ENCODE data around the gene COL1A1. TPM values are rescaled to one million over a fixed set of nuclear protein-coding genes. Genes with fewer than 3 reads are reported as not detected.

The COL1A1 gene
- total RNA-seq, 4 donors from 2014 or later: 20.7 to 123 (median 41.5) TPM

GRCh38 chr17:50192144-50192617, 9.2 kb downstream of the COL1A1 start:
- no peak overlapping the region for H3K4me3 ChIP-seq
- no peaks in the 10 kb centered on the region for H3K9me3 ChIP-seq
- peaks cover 0 to 59% (median 37%) of the 10 kb centered on the region in 4 donors for H3K4me1 ChIP-seq
- 83% methylated on average over 4 of the region's 4 CpGs for WGBS
- intact Hi-C loops (cut with DNase I): no loop called here
- DNase-seq (ENCODE audit: extremely low spot score): no peak
- peaks cover 68 to 100% (median 99%) of the 10 kb centered on the region in 4 donors for H3K36me3 ChIP-seq
- peak overlapping the region in 1 of 4 donors; percentile 42 for H3K27ac ChIP-seq (replicated peaks in 1 of 4)
- H3K27me3 ChIP-seq: no peaks in the 10 kb centered on the region
- TF ChIP-seq EP300 (IDR thresholded peaks at IDR 0.05) (no peak), POLR2A (IDR thresholded peaks at IDR 0.05; ENCODE audit: low read depth) (no peak), POLR2AphosphoS5 (IDR thresholded peaks at IDR 0.05) (no peak)
- TF ChIP-seq, protein P1, sequence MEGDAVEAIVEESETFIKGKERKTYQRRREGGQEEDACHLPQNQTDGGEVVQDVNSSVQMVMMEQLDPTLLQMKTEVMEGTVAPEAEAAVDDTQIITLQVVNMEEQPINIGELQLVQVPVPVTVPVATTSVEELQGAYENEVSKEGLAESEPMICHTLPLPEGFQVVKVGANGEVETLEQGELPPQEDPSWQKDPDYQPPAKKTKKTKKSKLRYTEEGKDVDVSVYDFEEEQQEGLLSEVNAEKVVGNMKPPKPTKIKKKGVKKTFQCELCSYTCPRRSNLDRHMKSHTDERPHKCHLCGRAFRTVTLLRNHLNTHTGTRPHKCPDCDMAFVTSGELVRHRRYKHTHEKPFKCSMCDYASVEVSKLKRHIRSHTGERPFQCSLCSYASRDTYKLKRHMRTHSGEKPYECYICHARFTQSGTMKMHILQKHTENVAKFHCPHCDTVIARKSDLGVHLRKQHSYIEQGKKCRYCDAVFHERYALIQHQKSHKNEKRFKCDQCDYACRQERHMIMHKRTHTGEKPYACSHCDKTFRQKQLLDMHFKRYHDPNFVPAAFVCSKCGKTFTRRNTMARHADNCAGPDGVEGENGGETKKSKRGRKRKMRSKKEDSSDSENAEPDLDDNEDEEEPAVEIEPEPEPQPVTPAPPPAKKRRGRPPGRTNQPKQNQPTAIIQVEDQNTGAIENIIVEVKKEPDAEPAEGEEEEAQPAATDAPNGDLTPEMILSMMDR (IDR thresholded peaks at IDR 0.05): no peak

- H3K4me1 ChIP-seq: peaks cover 0 to 55% (median 33%) of the 10 kb centered on the region in 4 donors
- intact Hi-C loops (cut with DNase I): no loop called here
- peak overlapping the region in 1 of 4 donors; percentile 42 for H3K27ac ChIP-seq (replicated peaks in 1 of 4)
- TF ChIP-seq, protein P1 (IDR thresholded peaks at IDR 0.05): no peak
- TF ChIP-seq POLR2A (IDR thresholded peaks at IDR 0.05; ENCODE audit: low read depth): no peak
- no peak for TF ChIP-seq EP300 (IDR thresholded peaks at IDR 0.05)
- TF ChIP-seq POLR2AphosphoS5 (IDR thresholded peaks at IDR 0.05): no peak
- H3K9me3 ChIP-seq: no peaks in the 10 kb centered on the region
- peaks cover 74 to 100% (median 99%) of the 10 kb centered on the region in 4 donors for H3K36me3 ChIP-seq
- 73% methylated on average over 14 of the region's 21 CpGs for WGBS
- no peak overlapping the region for H3K4me3 ChIP-seq
- no peak for DNase-seq (ENCODE audit: extremely low spot score)
- H3K27me3 ChIP-seq: no peaks in the 10 kb centered on the region
Measured at GRCh38 chr17:50191359-50192143, 9.9 kb downstream of the COL1A1 start.

DNA sequence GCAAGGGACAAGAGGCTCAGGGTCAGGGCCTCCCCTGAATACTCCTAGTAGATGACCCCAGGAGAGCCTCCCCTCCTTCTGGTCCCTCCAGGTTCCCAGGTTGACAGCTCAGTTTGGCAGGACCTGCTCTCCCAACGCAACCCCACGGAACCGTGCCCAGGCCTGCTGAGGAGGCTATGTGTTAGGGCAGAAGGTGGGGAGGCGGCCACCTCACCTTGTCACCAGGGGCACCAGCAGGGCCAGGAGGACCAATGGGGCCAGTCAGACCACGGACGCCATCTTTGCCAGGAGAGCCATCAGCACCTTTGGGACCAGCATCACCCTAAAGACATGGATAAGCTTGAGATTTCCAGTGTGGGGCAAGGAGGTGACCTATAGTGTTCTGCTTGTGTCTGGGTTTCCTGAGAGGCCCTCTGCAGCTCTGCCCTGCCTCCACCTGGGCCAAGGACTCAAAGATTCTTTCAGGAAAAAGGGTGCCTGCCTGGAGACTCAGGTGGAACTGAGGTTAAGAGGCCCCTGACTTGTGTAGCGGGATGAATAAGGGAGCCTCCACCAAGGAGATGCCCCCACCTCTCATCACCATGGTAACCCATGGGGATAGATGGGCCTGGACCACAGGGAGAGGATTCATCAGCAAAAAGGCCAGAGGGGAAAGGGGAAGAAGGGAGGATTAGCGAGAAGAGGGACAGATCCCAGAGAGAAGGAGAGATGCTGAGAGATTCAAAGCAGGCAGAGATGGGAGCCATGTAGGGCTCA, 10.7 kb downstream of the COL1A1 start:
- intact Hi-C loops (cut with DNase I): no loop called here

DNA sequence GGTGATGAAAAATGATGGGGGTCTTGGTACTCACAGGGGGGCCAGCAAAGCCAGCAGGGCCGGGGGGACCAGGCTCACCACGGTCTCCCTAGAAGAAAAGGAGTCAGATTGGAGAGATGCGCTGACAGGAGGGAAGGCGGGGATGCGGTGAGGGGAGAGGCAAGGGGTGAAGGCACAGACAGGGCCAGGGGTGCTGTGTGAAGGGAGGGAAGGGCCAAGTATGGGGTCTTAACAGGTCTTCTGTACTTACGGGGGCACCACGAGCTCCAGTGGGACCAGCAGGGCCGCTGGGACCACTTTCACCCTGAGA, 11.2 kb downstream of the COL1A1 start:
- H3K27ac ChIP-seq (replicated peaks in 1 of 4): peak overlapping the region in 2 of 4 donors; percentile 14 to 39
- H3K4me3 ChIP-seq: no peak overlapping the region
- H3K36me3 ChIP-seq: peaks cover 75 to 100% (median 99%) of the 10 kb centered on the region in 4 donors
- 81% methylated on average over 8 of the region's 8 CpGs for WGBS
- H3K4me1 ChIP-seq: peaks cover 0 to 55% (median 31%) of the 10 kb centered on the region in 4 donors
- no peaks in the 10 kb centered on the region for H3K9me3 ChIP-seq
- H3K27me3 ChIP-seq: no peaks in the 10 kb centered on the region
- intact Hi-C loops (cut with DNase I): no loop called here
- DNase-seq (ENCODE audit: extremely low spot score): no peak
- TF ChIP-seq POLR2A (IDR thresholded peaks at IDR 0.05; ENCODE audit: low read depth) (no peak), POLR2AphosphoS5 (IDR thresholded peaks at IDR 0.05) (no peak), EP300 (IDR thresholded peaks at IDR 0.05) (no peak)
- TF ChIP-seq, protein P1 (IDR thresholded peaks at IDR 0.05): no peak

More for the DNA sequence above, 10.7 kb downstream of the COL1A1 start:
- peak overlapping the region in 2 of 4 donors; percentile 14 to 39 for H3K27ac ChIP-seq (replicated peaks in 1 of 4)
- no peaks in the 10 kb centered on the region for H3K9me3 ChIP-seq
- TF ChIP-seq POLR2A (IDR thresholded peaks at IDR 0.05; ENCODE audit: low read depth) (no peak), POLR2AphosphoS5 (IDR thresholded peaks at IDR 0.05) (no peak), EP300 (IDR thresholded peaks at IDR 0.05) (no peak)
- TF ChIP-seq, protein P1 (IDR thresholded peaks at IDR 0.05): no peak
- peaks cover 0 to 55% (median 29%) of the 10 kb centered on the region in 4 donors for H3K4me1 ChIP-seq
- H3K27me3 ChIP-seq: no peaks in the 10 kb centered on the region
- H3K36me3 ChIP-seq: peaks cover 77 to 100% (median 99%) of the 10 kb centered on the region in 4 donors
- no peak for DNase-seq (ENCODE audit: extremely low spot score)
- WGBS: 68% methylated on average over 3 of the region's 8 CpGs
- no peak overlapping the region for H3K4me3 ChIP-seq

Measured in esophagus muscularis mucosa (tissue), 4 donors.